GM19328 (cell line): ENCODE measurements around the gene EDRF1.

Experiments used
- ATAC-seq: cut with Tn5 transposase; IDR thresholded peaks from one replicate; pipeline ENCODE4 v1.9.1; 2021; ENCODE audit warnings: mild to moderate bottlenecking, moderate library complexity; ENCODE audit not compliant: unreplicated experiment

EDRF1 gene

GRCh38 chr10:125762692-125763648 is 43.5 kb downstream of the EDRF1 start:
- ATAC-seq, result no peak

- no peak for ATAC-seq
Measured at GRCh38 chr10:125765835-125766234, 46.3 kb downstream of the EDRF1 start.

GRCh38 chr10:125766511-125766910 is 47.0 kb downstream of the EDRF1 start:
- ATAC-seq, result no peak

- ATAC-seq, result no peak
Measured at GRCh38 chr10:125768219-125768855, 48.8 kb downstream of the EDRF1 start.

GRCh38 chr10:125769175-125769574 is 49.7 kb downstream of the EDRF1 start:
- ATAC-seq, result no peak

- ATAC-seq, result no peak
Measured at GRCh38 chr10:125770844-125771243, 51.3 kb downstream of the EDRF1 start.

GRCh38 chr10:125772112-125772863 is 52.8 kb downstream of the EDRF1 start:
- ATAC-seq, result no peak

GRCh38 chr10:125772864-125773180 is 53.3 kb downstream of the EDRF1 start:
- no peak for ATAC-seq

GRCh38 chr10:125773687-125774543 is 54.4 kb downstream of the EDRF1 start:
- ATAC-seq, result no peak

- no peak for ATAC-seq
Measured at GRCh38 chr10:125774581-125775191, 55.2 kb downstream of the EDRF1 start.

GRCh38 chr10:125775491-125776106 is 56.1 kb downstream of the EDRF1 start, which contains the start of gene MMP21:
MMP21 (minus strand) TSS chr10:125775821; CDS start chr10:125775821, 0 bp downstream.
- no peak for ATAC-seq

- no peak for ATAC-seq
Measured at GRCh38 chr10:125777806-125778205, 58.3 kb downstream of the EDRF1 start.

GRCh38 chr10:125778556-125778955 is 59.0 kb downstream of the EDRF1 start:
- ATAC-seq, result no peak

GRCh38 chr10:125779403-125780327 is 60.2 kb downstream of the EDRF1 start:
- ATAC-seq, result no peak

- no peak for ATAC-seq
Measured at GRCh38 chr10:125781374-125781773, 61.9 kb downstream of the EDRF1 start.

- no peak for ATAC-seq
Measured at GRCh38 chr10:125782054-125782453, 62.5 kb downstream of the EDRF1 start.

GRCh38 chr10:125782616-125783015 is 63.1 kb downstream of the EDRF1 start:
- no peak for ATAC-seq

GRCh38 chr10:125783408-125783807 is 63.9 kb downstream of the EDRF1 start:
- no peak for ATAC-seq

- ATAC-seq, result peak; percentile 55
Measured at GRCh38 chr10:125783957-125784356, 64.4 kb downstream of the EDRF1 start.
